ENCODE results near the gene SYT8.

- TF ChIP-seq YY1 (IDR thresholded peaks at IDR 0.05; ENCODE audit: extremely low read depth, insufficient replicate concordance, low read depth, low read length) (no peak), MAX (IDR thresholded peaks at IDR 0.05) (no peak), REST (IDR thresholded peaks at IDR 0.05; ENCODE audit: low read depth) (no peak), SIN3A (IDR thresholded peaks at IDR 0.05; ENCODE audit: low read depth) (no peak), POLR2A (IDR thresholded peaks at IDR 0.05; ENCODE audit: borderline replicate concordance, extremely low read depth, insufficient read depth, insufficient read length) (no peak), CTCF (IDR thresholded peaks at IDR 0.05 in 2 of 3, conservative IDR thresholded peaks at IDR 0.05 in 1 of 3; ENCODE audit: borderline replicate concordance in 1 of 3, insufficient read depth in 1 of 3, low read depth in 2 of 3, low read length in 2 of 3) (no peak)
Observed at GRCh38 chr11:1786466-1786865, 48.3 kb upstream of the SYT8 start.
